Measurements from ENCODE around the gene CCDC142. TPM values are rescaled to one million over a fixed set of nuclear protein-coding genes. Genes with fewer than 3 reads are reported as not detected.

Gene CCDC142
- total and polyA plus RNA-seq, 2 experiments from 2014 or later: 5.1 to 12.3 TPM

GRCh38 chr2:74499940-74500577 is 17.3 kb upstream of the CCDC142 start:
- H3K36me3 ChIP-seq (ENCODE audit: insufficient read depth): peaks cover under 1% of the 10 kb centered on the region; the same call in 1 of the 2 replicates
- H3K9me2 ChIP-seq (ENCODE audit: insufficient read depth): no peaks in the 10 kb centered on the region
- no peak overlapping the region for H3K27ac ChIP-seq (ENCODE audit: low read depth)
- no peaks in the 10 kb centered on the region for H3K9me3 Mint-ChIP-seq
- H3F3A ChIP-seq (replicated peaks; ENCODE audit: low read depth): peaks cover 48% of the 10 kb centered on the region
- H3K4me1 Mint-ChIP-seq: peaks cover 54% of the 10 kb centered on the region
- H3K4me3 Mint-ChIP-seq: peak overlapping the region; percentile 77
- DNase-seq (ENCODE audit: low spot score) (peak; percentile 25), ATAC-seq (no peak)
- H4K20me1 ChIP-seq (replicated peaks; ENCODE audit: insufficient read depth): peaks cover 11% of the 10 kb centered on the region
- peaks cover 11% of the 10 kb centered on the region for H3K36me3 Mint-ChIP-seq (ENCODE audit: low read depth)
- H3K79me2 ChIP-seq (replicated peaks; ENCODE audit: insufficient read depth): no peaks in the 10 kb centered on the region
- peak overlapping the region; percentile 69 for H3K4me3 ChIP-seq
- no peak overlapping the region for H3K27ac Mint-ChIP-seq
- H3K27me3 ChIP-seq (ENCODE audit: insufficient read depth): peaks cover 100% of the 10 kb centered on the region
- H3K4me1 ChIP-seq (ENCODE audit: insufficient read depth): peaks cover 51% of the 10 kb centered on the region
- H3K27me3 Mint-ChIP-seq (ENCODE audit: insufficient read depth, low read depth, poor library complexity): peaks cover 100% of the 10 kb centered on the region
- H2AFZ ChIP-seq: peak overlapping the region; percentile 98
- H3K4me2 ChIP-seq: peak overlapping the region; percentile 95
- TF ChIP-seq ZNF462 (CRISPR knock-in tag; IDR thresholded peaks at IDR 0.05): no peak
- TF ChIP-seq CREB1 (CRISPR knock-in tag; IDR thresholded peaks at IDR 0.05; ENCODE audit: low read depth): no peak
- TF ChIP-seq ZNF114 (CRISPR knock-in tag; IDR thresholded peaks at IDR 0.05): no peak
- TF ChIP-seq REST (IDR thresholded peaks at IDR 0.05; ENCODE audit: unreplicated experiment): no peak
- peak; percentile 97 for TF ChIP-seq EZH2 (IDR thresholded peaks at IDR 0.05; ENCODE audit: low read depth, unreplicated experiment)
- no peak for TF ChIP-seq CTCF (conservative IDR thresholded peaks at IDR 0.05; ENCODE audit: low read depth in 2 of 2)
- TF ChIP-seq NANOG (IDR thresholded peaks at IDR 0.05; ENCODE audit: borderline replicate concordance): no peak

All from GM23338 (cell line).